ENCODE measurements around the gene OR2AG2.

The OR2AG2 gene

DNA sequence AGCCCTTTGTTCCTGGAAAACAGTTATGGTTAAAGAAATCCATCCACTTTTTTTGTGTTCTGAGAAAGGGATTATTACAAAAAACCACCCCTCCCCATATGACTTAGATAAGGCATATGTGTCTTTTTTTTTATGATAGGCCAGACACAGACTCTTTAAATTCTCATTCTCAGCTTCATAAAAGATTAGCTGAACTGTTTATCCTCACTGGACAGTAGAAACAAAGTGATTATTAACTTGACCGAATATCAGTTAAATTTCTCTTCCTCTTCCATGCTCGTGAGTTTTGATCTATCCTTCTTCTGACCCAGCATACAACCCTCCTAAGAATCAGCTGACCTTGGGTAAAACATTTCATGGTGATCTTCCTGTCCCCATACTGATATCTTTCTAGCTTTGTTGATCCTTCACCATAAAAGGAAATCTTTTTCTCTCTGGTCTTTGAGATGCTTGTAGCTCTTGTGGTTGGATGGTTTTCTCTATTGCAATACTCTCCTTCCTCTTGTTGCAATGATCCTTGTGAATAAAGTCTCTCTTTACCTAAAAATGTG, 26.2 kb downstream of the OR2AG2 start:
- H3K4me3 ChIP-seq (ENCODE audit: low read length): peak overlapping the region; percentile 52
- peak; percentile 46 for DNase-seq (ENCODE audit: low read depth, low spot score)

GRCh38 chr11:6745018-6745417, 26.8 kb downstream of the OR2AG2 start:
- H3K4me3 ChIP-seq (ENCODE audit: low read length): no peak overlapping the region
- DNase-seq (ENCODE audit: low read depth, low spot score): no peak

DNA sequence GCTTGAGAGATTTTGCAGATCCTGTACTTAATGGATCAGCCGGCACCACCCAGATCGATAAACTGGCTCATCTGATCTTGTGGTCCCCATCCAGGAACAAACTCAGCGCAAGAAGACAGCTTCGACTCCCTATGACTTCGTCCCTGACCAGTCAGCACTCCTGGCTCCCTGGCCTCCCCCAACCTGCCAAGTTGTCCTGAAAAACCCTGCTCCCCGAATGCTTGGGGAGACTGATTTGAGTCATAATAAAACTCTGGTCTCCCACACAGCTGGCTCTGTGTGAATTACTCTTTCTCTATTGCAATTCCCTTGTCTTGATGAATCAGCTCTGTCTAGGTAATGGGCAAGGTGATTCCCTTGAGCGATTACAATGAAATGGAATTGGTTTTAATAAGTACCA, 29.5 kb downstream of the OR2AG2 start:
- H3K4me3 ChIP-seq (ENCODE audit: low read length): no peak overlapping the region
- DNase-seq (ENCODE audit: low read depth, low spot score): no peak

- no peak for DNase-seq (ENCODE audit: low read depth, low spot score)
- H3K4me3 ChIP-seq (ENCODE audit: low read length): no peak overlapping the region
These were observed 33.2 kb downstream of the OR2AG2 start for GRCh38 chr11:6738590-6738989.

DNA sequence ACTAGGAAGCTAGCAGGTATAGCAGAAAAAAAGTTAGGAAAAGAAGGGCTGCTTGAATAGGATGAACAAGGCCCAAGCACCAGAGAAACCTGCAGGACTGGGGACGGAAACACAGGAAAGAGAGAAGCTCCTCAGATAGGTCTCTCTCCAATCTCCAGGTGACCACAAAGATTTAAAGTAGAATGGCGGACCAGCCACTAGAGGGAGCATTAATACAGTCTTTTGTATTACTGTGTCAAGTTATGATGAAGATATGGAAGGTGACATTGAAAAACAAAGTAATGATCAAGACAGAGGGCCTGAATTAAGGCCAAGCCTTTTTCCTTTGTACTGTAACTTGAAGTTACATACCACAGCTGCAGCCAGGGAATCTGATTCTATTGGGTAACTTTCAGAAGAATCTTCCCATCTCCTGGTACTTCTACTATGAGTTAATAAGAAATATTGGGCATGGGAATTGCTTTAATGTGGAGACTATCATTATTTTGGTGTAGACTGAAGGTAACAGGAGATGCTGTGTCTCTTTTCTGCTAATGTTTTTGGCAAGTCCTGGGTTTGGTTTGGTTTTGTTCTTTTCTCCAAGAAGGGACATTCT, 33.8 kb downstream of the OR2AG2 start:
- DNase-seq (ENCODE audit: low read depth, low spot score): peak; percentile 87
- H3K4me3 ChIP-seq (ENCODE audit: low read length): no peak overlapping the region

DNA sequence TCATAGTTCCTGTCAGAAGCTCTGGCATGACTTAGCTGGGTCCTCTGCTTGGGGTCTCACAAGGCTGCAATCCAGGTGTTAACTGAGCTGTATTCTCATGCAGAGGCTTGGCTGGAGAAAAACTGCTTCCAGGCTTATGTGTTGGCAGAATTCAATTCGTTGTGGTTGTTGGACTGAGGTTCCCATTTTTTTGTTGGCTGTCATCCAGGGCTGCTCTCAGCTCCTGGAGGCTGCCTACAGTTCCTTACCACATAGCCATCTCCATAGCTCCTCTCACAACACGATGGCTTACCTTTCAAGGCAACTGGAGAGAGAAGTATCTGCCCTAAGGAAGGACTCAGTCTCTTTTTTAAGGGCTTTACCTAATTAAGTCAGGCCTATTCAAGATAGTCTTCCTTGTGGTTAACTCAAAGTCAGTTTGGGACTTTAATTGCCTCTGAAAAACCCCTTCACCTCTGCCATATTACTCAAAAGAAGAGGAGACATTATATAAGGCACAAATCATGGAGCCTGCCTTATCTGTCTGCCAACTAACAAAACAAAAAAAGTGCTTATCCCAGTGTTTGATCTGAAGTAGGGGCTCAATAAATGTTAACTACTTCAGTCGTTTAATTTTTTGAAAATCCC, 35.2 kb downstream of the OR2AG2 start:
- no peak overlapping the region for H3K4me3 ChIP-seq (ENCODE audit: low read length)
- peak; percentile 31 for DNase-seq (ENCODE audit: low read depth, low spot score)

- H3K4me3 ChIP-seq (ENCODE audit: low read length): no peak overlapping the region
These were observed 36.5 kb downstream of the OR2AG2 start for GRCh38 chr11:6735306-6735705.

DNA sequence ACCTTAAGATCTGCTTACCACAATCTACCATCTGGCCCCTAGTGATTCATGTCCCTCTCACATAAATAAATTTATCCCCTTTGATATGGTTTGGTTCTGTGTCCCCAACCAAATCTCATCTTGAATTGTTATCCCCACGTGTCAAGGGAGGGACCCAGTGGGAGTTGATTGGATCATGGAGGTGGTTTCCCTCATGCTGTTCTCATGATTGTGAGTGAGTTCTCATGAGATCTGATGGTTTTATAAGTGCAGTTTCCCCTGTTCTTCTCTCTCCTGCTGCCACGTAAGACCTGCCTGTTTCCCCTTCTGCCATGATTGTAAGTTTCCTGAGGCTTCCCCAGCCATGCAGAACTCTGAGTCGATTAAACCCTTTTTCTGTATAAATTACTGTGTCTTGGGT, 37.2 kb downstream of the OR2AG2 start:
- no peak for DNase-seq (ENCODE audit: low read depth, low spot score)
- H3K4me3 ChIP-seq (ENCODE audit: low read length): no peak overlapping the region

More at GRCh38 chr11:6735306-6735705, 36.5 kb downstream of the OR2AG2 start:
- DNase-seq (ENCODE audit: low read depth, low spot score): peak; percentile 73

DNA sequence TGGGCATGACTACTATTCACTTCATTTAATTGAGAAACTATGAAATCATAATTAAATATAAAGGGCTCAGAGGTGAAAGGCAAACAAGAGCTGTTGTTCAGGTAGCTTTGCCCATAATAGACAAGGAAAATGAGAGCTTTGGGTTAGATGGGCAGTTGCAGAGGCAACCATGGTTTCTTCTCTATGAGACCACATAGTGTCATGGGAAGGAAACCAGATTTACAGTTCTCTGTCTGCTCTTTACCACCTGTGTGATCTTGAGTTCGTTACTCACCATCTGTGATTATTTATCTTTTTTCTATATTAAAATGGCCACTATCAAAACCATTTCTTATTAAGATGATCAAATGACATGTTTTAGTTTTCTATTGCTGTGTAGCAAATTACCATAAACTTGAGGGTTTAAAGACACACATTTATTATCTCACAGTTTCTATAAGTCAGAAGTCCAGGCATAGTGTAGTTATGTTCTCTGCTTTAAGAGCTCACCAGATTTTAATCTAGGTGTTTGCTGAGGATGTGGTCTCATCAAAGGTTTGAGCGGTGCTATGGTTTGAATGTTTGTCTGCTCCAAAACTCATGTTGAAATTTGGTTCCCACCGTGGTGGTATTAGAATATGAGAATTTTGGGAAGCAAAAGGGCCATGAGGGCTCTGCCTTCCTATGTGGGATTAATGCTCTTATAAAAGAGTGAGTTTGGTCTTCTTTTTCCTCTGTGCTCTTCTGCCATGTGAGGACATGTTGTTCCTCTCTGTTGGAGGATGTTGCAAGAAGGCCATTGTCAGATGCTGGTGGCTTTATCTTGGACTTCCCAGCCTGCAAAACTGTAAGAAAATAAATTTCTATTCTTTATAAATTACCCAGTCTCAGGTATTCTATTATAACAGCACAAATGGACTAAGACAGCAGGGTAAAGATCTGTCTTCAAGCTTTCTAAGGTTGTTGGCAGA, 38.2 kb downstream of the OR2AG2 start:
- H3K4me3 ChIP-seq (ENCODE audit: low read length): peak overlapping the region; percentile 24
- peak; percentile 88 for DNase-seq (ENCODE audit: low read depth, low spot score)

DNA sequence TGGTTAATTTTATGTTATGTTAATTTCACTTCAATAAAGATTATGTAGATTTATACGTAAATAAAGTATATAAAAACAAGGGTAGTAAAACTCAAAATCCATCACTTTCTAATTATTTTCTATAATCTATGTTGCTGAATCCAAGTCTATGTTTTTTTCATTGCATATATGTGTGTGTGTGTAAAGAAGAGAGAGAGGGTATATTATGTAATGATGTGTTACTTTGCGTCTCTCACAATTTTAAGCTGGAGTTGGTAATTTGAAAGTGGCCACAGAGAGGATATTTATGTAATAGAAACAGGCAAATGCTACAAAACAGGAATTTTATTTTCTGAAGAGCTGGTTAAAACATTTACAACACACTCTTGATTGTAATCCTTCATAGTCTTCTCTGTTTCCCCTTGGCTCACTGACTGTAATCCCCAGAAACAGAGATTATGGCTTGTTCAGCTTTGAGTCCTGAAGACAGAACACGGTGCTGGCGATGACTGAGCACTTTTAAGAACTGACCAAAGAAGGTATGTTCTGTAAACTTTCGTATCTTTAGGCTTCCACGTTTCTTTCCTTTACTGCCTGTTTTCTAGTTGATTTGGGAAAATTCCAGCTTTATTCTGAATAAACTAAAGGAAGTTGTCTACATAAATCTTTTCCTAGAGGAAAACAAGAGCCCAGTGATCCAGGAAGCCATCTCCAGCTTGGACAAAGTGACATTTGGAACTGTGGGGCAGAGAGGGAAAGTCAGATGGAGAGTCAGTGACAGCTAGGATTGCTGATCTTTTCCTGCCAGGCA, 43.6 kb downstream of the OR2AG2 start:
- H3K4me3 ChIP-seq (ENCODE audit: low read length): no peak overlapping the region
- no peak for DNase-seq (ENCODE audit: low read depth, low spot score)

DNA sequence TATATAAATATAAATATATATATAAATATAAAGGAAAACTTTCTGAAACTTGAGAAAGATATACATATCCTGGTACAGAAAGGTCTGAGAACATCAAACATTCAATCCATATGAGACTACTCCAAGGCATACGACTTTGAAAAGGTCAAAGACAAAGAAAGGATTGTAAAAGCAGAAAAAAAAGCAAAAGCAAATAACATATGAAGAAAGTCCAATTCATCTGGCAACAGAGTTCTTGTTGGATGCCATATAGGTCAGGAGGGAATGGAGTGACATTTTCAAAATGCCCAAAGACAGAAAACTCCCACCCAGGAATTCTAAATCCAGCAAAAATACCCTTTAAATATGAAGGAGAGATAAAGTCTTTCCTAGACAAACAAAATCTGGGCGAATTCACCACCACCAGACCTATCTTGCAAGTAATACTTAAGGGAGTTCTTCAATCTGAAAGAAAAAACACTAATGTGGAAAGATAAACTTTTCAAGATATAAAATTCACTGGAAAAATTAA, 46.3 kb downstream of the OR2AG2 start:
- no peak for DNase-seq (ENCODE audit: low read depth, low spot score)
- no peak overlapping the region for H3K4me3 ChIP-seq (ENCODE audit: low read length)

DNA sequence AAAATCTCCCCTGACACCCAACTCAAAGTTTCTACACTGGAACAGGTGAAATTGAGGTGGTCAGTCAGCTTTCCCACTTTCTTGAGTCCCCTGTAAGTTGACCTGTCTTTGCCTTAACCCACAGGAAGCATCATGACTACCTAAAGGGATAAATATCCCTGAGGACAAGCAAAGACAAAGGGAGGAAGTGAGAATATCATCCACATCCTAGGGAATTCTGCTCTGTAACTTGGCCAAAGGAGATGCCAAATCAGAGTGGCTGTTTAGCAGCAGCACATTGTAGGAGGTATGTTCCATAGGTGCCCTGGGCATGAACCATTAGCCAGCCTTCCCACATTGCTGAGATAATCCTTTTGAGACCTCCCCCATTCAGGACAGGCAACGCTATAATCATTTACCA, 47.8 kb downstream of the OR2AG2 start:
- no peak for DNase-seq (ENCODE audit: low read depth, low spot score)
- no peak overlapping the region for H3K4me3 ChIP-seq (ENCODE audit: low read length)

GRCh38 chr11:6721343-6721742, 50.4 kb downstream of the OR2AG2 start:
- no peak for DNase-seq (ENCODE audit: low read depth, low spot score)
- no peak overlapping the region for H3K4me3 ChIP-seq (ENCODE audit: low read length)

GRCh38 chr11:6719576-6719975, 52.2 kb downstream of the OR2AG2 start:
- H3K4me3 ChIP-seq (ENCODE audit: low read length): no peak overlapping the region
- DNase-seq (ENCODE audit: low read depth, low spot score): no peak

GRCh38 chr11:6717426-6717825, 54.4 kb downstream of the OR2AG2 start:
- DNase-seq (ENCODE audit: low read depth, low spot score): no peak
- no peak overlapping the region for H3K4me3 ChIP-seq (ENCODE audit: low read length)

Measured in Jurkat, Clone E6-1 (cell line).